SU-DHL-6 (cell line): ENCODE results near the gene GRIK1.

Source experiments
- H2AFZ ChIP-seq: fragments of 200-600 bp; sonication (generic); 2 replicates; pipeline ENCODE4 v1.6.1; 2014; ENCODE audit warnings: low read depth, mild to moderate bottlenecking, moderate library complexity, mixed read lengths, antibody characterized with exemption, low read length; ENCODE audit not compliant: severe bottlenecking
- H3F3A ChIP-seq: fragments of 200-600 bp; shearing (Covaris generic); 2 replicates; pipeline ENCODE4 v1.6.0; 2016; ENCODE audit warnings: antibody characterized with exemption, mild to moderate bottlenecking; ENCODE audit not compliant: insufficient read depth
- H3K27ac ChIP-seq: fragments of 200-600 bp; sonication (generic); 2 replicates; pipeline ENCODE4 v1.5.1; 2016; ENCODE audit warnings: low read depth, mild to moderate bottlenecking, low read length, moderate library complexity, mixed read lengths
- H3K27me3 ChIP-seq: fragments of 200-600 bp; sonication (generic), shearing (Covaris generic); 2 replicates; pipeline ENCODE4 v1.6.0; 2014; ENCODE audit warnings: mild to moderate bottlenecking, low read length
- H3K36me3 ChIP-seq: fragments of 200-600 bp; sonication (generic); 2 replicates; pipeline ENCODE4 v1.6.1; 2014; ENCODE audit warnings: mild to moderate bottlenecking, low read length, mixed read lengths
- H3K4me2 ChIP-seq: fragments of 300-600, 200-600 bp; shearing (Covaris generic), sonication (generic); 2 replicates; pipeline ENCODE4 v1.6.0; 2014; ENCODE audit warnings: low read length, low read depth, mild to moderate bottlenecking; ENCODE audit not compliant: poor library complexity, severe bottlenecking
- H3K4me3 ChIP-seq: fragments of 200-600 bp; sonication (generic); 2 replicates; pipeline ENCODE4 v1.5.1; 2014; ENCODE audit warnings: antibody characterized with exemption, low read length, mild to moderate bottlenecking, mixed read lengths; ENCODE audit not compliant: insufficient read depth, poor library complexity, severe bottlenecking
- H3K79me2 ChIP-seq: fragments of 200-600 bp; sonication (generic); 2 replicates; pipeline ENCODE4 v1.6.1; 2014; ENCODE audit warnings: mild to moderate bottlenecking, low read length, moderate library complexity; ENCODE audit not compliant: insufficient read depth
- H3K9ac ChIP-seq: fragments of 200-600 bp; sonication (generic); 2 replicates; pipeline ENCODE4 v1.7.0; 2014; ENCODE audit warnings: mild to moderate bottlenecking, low read length
- H3K9me2 ChIP-seq: fragments of 200-600 bp; sonication (generic); replicated peaks from 2 replicates; pipeline ENCODE4 v1.6.1; 2014; ENCODE audit warnings: low read length; ENCODE audit not compliant: insufficient read depth
- H3K9me3 ChIP-seq: fragments of 200-600 bp; sonication (generic); 2 replicates; pipeline ENCODE4 v1.6.1; 2014; ENCODE audit warnings: low read length, mixed read lengths; ENCODE audit not compliant: insufficient read depth
- H4K20me1 ChIP-seq: fragments of 200-600 bp; sonication (generic); 2 replicates; pipeline ENCODE4 v1.6.1; 2014; ENCODE audit warnings: low read depth, mild to moderate bottlenecking, antibody characterized with exemption, low read length, moderate library complexity, mixed read lengths
- CTCF ChIP-seq: fragments of 200-600 bp; sonication (generic); IDR thresholded peaks from one replicate; pipeline ENCODE4 v1.5.1; 2017; ENCODE audit warnings: antibody characterized with exemption, mild to moderate bottlenecking, low read length, moderate library complexity; ENCODE audit not compliant: insufficient read depth, poor library complexity, severe bottlenecking
- EZH2phosphoT487 ChIP-seq: fragments of 200-600 bp; sonication (generic), shearing (Covaris generic); conservative IDR thresholded peaks from 2 replicates; pipeline ENCODE4 v1.6.1; 2018; ENCODE audit warnings: mild to moderate bottlenecking, antibody characterized with exemption, low read length, moderate library complexity, mixed read lengths

Gene GRIK1

GRCh38 chr21:29557931-29558725 is 381.7 kb downstream of the GRIK1 start:
- Histone ChIP-seq H3K4me3 (no peak overlapping the region), H3K36me3 (no peaks in the 10 kb centered on the region), H3K9me3 (no peaks in the 10 kb centered on the region), H2AFZ (no peak overlapping the region), H3K27me3 (no peaks in the 10 kb centered on the region), H3K9ac (no peak overlapping the region), H4K20me1 (no peaks in the 10 kb centered on the region), H3F3A (no peaks in the 10 kb centered on the region), H3K9me2 (no peaks in the 10 kb centered on the region), H3K79me2 (no peaks in the 10 kb centered on the region), H3K4me2 (no peak overlapping the region), H3K27ac (no peak overlapping the region)
- TF ChIP-seq CTCF (no peak), EZH2phosphoT487 (no peak)

DNA sequence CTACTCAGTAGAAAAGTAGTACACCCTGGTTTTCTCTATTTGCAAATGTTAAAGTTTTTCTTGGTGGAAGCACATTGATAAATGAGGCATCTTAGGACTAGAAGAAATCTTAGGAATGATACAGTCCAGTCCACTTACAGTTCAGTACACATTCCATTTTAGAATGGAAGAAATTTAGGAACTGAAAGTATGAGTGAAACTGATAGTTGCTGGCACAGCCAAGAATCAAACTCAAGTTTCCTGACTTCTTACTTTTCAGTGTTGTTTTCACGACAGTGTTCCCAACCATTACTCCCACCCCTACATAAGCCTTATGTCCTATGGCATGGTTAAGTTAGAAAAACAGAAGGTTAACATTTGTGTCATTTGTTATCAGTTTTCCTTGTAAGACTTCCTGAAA is 382.6 kb downstream of the GRIK1 start:
- H4K20me1 ChIP-seq: no peaks in the 10 kb centered on the region
- TF ChIP-seq CTCF (no peak), EZH2phosphoT487 (no peak)
- H3K27ac ChIP-seq: no peak overlapping the region
- no peak overlapping the region for H3K9ac ChIP-seq
- H3K4me3 ChIP-seq: no peak overlapping the region
- no peaks in the 10 kb centered on the region for H3K36me3 ChIP-seq
- no peak overlapping the region for H3K4me2 ChIP-seq
- no peaks in the 10 kb centered on the region for H3F3A ChIP-seq
- H3K9me2 ChIP-seq: no peaks in the 10 kb centered on the region
- H2AFZ ChIP-seq: no peak overlapping the region
- H3K27me3 ChIP-seq: no peaks in the 10 kb centered on the region
- H3K9me3 ChIP-seq: no peaks in the 10 kb centered on the region
- no peaks in the 10 kb centered on the region for H3K79me2 ChIP-seq

DNA sequence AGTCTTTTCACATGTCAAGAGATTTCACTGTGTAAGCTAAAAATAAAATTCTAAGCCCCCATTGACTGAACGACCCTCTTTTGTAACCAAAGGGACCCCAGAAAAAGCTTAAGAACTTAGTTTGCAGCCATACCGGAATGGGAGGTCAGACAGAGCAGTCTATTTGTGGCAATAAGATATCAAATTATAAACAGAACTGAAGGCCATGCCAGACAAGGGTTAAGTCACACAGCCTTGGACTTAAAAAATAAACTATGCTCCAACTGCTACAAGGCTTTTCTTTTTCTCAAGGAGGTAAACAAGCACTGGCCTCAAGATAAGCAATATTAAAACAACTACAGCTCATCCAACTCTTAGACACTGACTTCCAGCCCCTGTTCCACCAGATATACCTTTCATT is 384.2 kb downstream of the GRIK1 start:
- Histone ChIP-seq H3K4me3 (no peak overlapping the region), H3K36me3 (no peaks in the 10 kb centered on the region), H3K27me3 (no peaks in the 10 kb centered on the region), H3K9me2 (no peaks in the 10 kb centered on the region), H3K79me2 (no peaks in the 10 kb centered on the region), H4K20me1 (no peaks in the 10 kb centered on the region), H3K27ac (no peak overlapping the region), H3K4me2 (no peak overlapping the region), H3F3A (no peaks in the 10 kb centered on the region), H3K9ac (no peak overlapping the region), H3K9me3 (no peaks in the 10 kb centered on the region), H2AFZ (no peak overlapping the region)
- TF ChIP-seq EZH2phosphoT487: no peak
- no peak for TF ChIP-seq CTCF
